Neuronal stem cell (in vitro differentiated cells): ENCODE results near the gene CNOT11.

Experiments
- DNase-seq: peaks from one replicate; pipeline ENCODE4 v3.0.0-alpha.2; 2013; ENCODE audit warnings: low spot score
- H2AFZ ChIP-seq: one replicate; pipeline ENCODE4 v1.6.1; 2013; ENCODE audit warnings: mild to moderate bottlenecking, low read length, inconsistent platforms
- H2AK5ac ChIP-seq: 2 replicates; pipeline ENCODE4 v1.6.1; 2013; ENCODE audit warnings: low read depth, mild to moderate bottlenecking, inconsistent platforms, low read length, moderate library complexity, mixed read lengths
- H2BK120ac ChIP-seq: 2 replicates; pipeline ENCODE4 v1.6.1; 2013; ENCODE audit warnings: low read depth, mild to moderate bottlenecking, inconsistent platforms, low read length, moderate library complexity, mixed read lengths
- H2BK12ac ChIP-seq: one replicate; pipeline ENCODE4 v1.6.1; 2013; ENCODE audit warnings: low read length, inconsistent platforms
- H2BK15ac ChIP-seq: 2 replicates; pipeline ENCODE4 v1.6.1; 2013; ENCODE audit warnings: mild to moderate bottlenecking, low read length, inconsistent platforms, mixed read lengths
- H2BK5ac ChIP-seq: one replicate; pipeline ENCODE4 v1.6.1; 2013; ENCODE audit warnings: inconsistent platforms, mild to moderate bottlenecking, low read length, moderate library complexity
- H3K14ac ChIP-seq: one replicate; pipeline ENCODE4 v1.6.1; 2013; ENCODE audit warnings: low read length, inconsistent platforms
- H3K18ac ChIP-seq: 2 replicates; pipeline ENCODE4 v1.6.1; 2013; ENCODE audit warnings: low read length, inconsistent platforms
- H3K23ac ChIP-seq: 2 replicates; pipeline ENCODE4 v1.6.1; 2013; ENCODE audit warnings: low read depth, mild to moderate bottlenecking, mixed read lengths, low read length, inconsistent platforms; ENCODE audit not compliant: poor library complexity
- H3K27ac ChIP-seq: replicated peaks from 3 replicates; pipeline ENCODE4 v1.5.1; 2013; ENCODE audit warnings: low read length, inconsistent platforms
- H3K27me3 ChIP-seq, 3 experiments: 2 replicates each; pipeline ENCODE4 v1.6.1; 2013; ENCODE audit warnings: low read length in 3 of 3, mild to moderate bottlenecking in 2 of 3, inconsistent platforms in 1 of 3, low read depth in 1 of 3, mixed read lengths in 1 of 3, moderate library complexity in 1 of 3; ENCODE audit not compliant: control insufficient read depth in 3 of 3, insufficient read depth in 3 of 3
- H3K36me3 ChIP-seq, 2 donors: replicated peaks in 1 of 2; 2 replicates each; pipeline ENCODE4 v1.6.1; 2013; ENCODE audit warnings: low read length in 2 of 2; ENCODE audit not compliant: control insufficient read depth in 2 of 2, insufficient read depth in 2 of 2
- H3K4ac ChIP-seq: 2 replicates; pipeline ENCODE4 v1.6.1; 2013; ENCODE audit warnings: inconsistent platforms, mild to moderate bottlenecking, low read length, moderate library complexity
- H3K4me1 ChIP-seq, 2 donors: 1 replicate in 1 of 2; 2 replicates in 1 of 2; pipeline ENCODE4 v1.6.1; 2013; ENCODE audit warnings: low read length in 2 of 2, low read depth in 1 of 2; ENCODE audit not compliant: control insufficient read depth in 2 of 2, insufficient read depth in 1 of 2
- H3K4me2 ChIP-seq: one replicate; pipeline ENCODE4 v1.6.1; 2013; ENCODE audit warnings: mild to moderate bottlenecking, low read length, inconsistent platforms; ENCODE audit not compliant: insufficient read depth, poor library complexity, severe bottlenecking
- H3K4me3 ChIP-seq, 2 donors: 2 replicates each; pipeline ENCODE4 v1.5.1; 2013; ENCODE audit warnings: low read length in 2 of 2, mild to moderate bottlenecking in 2 of 2, inconsistent platforms in 1 of 2, moderate library complexity in 1 of 2
- H3K79me1 ChIP-seq: one replicate; pipeline ENCODE4 v1.6.1; 2013; ENCODE audit warnings: low read depth, mild to moderate bottlenecking, inconsistent platforms, low read length, moderate library complexity
- H3K9ac ChIP-seq: one replicate; pipeline ENCODE4 v1.6.1; 2013; ENCODE audit warnings: mild to moderate bottlenecking, low read depth, low read length, inconsistent platforms; ENCODE audit not compliant: poor library complexity
- H3K9me3 ChIP-seq, 2 donors: replicated peaks in 1 of 2; 2 replicates each; pipeline versions ENCODE3 to v1.6.1; 2013; ENCODE audit warnings: low read length in 2 of 2, mild to moderate bottlenecking in 2 of 2, inconsistent platforms in 1 of 2, low read depth in 1 of 2, mixed read lengths in 1 of 2, moderate library complexity in 1 of 2; ENCODE audit not compliant: control insufficient read depth in 2 of 2, insufficient read depth in 1 of 2
- H4K8ac ChIP-seq: one replicate; pipeline ENCODE4 v1.6.1; 2013; ENCODE audit warnings: low read depth, mild to moderate bottlenecking, inconsistent platforms, low read length, moderate library complexity
- H4K91ac ChIP-seq: one replicate; pipeline ENCODE4 v1.6.1; 2013; ENCODE audit warnings: low read length, low read depth, mild to moderate bottlenecking, inconsistent platforms; ENCODE audit not compliant: poor library complexity
- WGBS, 2 donors: extraction: QIAGEN DNeasy Blood & Tissue Kit; methylation state at CpG; one replicate each; pipeline ENCODE4 v1.1.7; 2013; ENCODE audit warnings: missing lambda C conversion rate in 2 of 2, mixed read lengths in 1 of 2; ENCODE audit not compliant: insufficient read length in 2 of 2, insufficient replicate concordance in 1 of 2; ENCODE audit errors: extremely low coverage in 2 of 2; 5-methylcytosine and 5-hydroxymethylcytosine counted together

Gene CNOT11

GRCh38 chr2:101297383-101297782 is 44.7 kb downstream of the CNOT11 start:
- Histone ChIP-seq H2BK120ac (no peak overlapping the region), H3K4ac (no peak overlapping the region), H4K8ac (no peak overlapping the region), H3K14ac (no peak overlapping the region), H3K4me1 (no peaks in the 10 kb centered on the region), H2AK5ac (no peak overlapping the region), H3K9ac (no peak overlapping the region), H3K4me3 (no peak overlapping the region), H2BK5ac (no peak overlapping the region), H3K18ac (no peak overlapping the region), H3K36me3 (peaks cover 2 to 25% of the 10 kb centered on the region in 2 donors), H2BK15ac (no peak overlapping the region), H4K91ac (no peak overlapping the region), H3K27me3 (no peaks in the 10 kb centered on the region), H2AFZ (no peak overlapping the region), H3K9me3 (no peaks in the 10 kb centered on the region), H3K4me2 (no peak overlapping the region), H3K23ac (no peak overlapping the region), H3K79me1 (no peaks in the 10 kb centered on the region), H2BK12ac (no peak overlapping the region), H3K27ac (no peak overlapping the region)
- no CpG with 5 or more reads among the region's 2 CpGs for WGBS, 2 donors
- no peak for DNase-seq

- peaks cover 0 to 10% of the 10 kb centered on the region in 2 donors for H3K36me3 ChIP-seq
- no peak overlapping the region for H2BK120ac ChIP-seq
- H4K8ac ChIP-seq: no peak overlapping the region
- no peaks in the 10 kb centered on the region for H3K27me3 ChIP-seq
- H3K9me3 ChIP-seq: no peaks in the 10 kb centered on the region
- WGBS, 2 donors: no CpG with 5 or more reads among the region's 6 CpGs
- H3K9ac ChIP-seq: no peak overlapping the region
- H3K4me2 ChIP-seq: no peak overlapping the region
- no peak overlapping the region for H2BK15ac ChIP-seq
- no peaks in the 10 kb centered on the region for H3K4me1 ChIP-seq
- H3K4me3 ChIP-seq: no peak overlapping the region
- no peak overlapping the region for H2AFZ ChIP-seq
- no peak overlapping the region for H3K18ac ChIP-seq
- H3K4ac ChIP-seq: no peak overlapping the region
- no peak overlapping the region for H2BK5ac ChIP-seq
- no peak for DNase-seq
- H3K14ac ChIP-seq: no peak overlapping the region
- no peaks in the 10 kb centered on the region for H3K79me1 ChIP-seq
- H3K27ac ChIP-seq: no peak overlapping the region
- no peak overlapping the region for H3K23ac ChIP-seq
- no peak overlapping the region for H2AK5ac ChIP-seq
- no peak overlapping the region for H4K91ac ChIP-seq
- H2BK12ac ChIP-seq: no peak overlapping the region
Measured at GRCh38 chr2:101299604-101300003, 46.9 kb downstream of the CNOT11 start.

DNA sequence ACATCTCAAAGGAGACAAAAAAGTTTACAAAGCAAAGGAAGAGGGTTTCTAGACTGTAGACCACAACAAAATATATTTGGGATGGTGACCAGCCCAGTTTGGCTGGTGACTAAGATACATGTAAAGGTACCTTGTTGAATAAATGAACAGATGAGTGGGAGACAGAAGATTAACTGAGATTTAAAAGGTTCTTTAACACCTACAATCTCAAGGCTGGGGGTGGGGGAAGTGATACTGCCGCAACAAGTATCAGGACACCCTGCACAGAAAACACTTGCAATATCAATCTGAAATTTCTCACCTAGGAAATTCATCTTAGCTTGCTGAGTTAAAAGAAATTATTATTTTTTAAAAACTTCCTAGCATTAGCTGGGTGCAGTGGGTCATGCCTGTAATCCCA is 47.5 kb downstream of the CNOT11 start:
- WGBS, 2 donors: no CpG with 5 or more reads among the region's 1 CpG

GRCh38 chr2:101300836-101301235 is 48.1 kb downstream of the CNOT11 start:
- Histone ChIP-seq H3K18ac (no peak overlapping the region), H2BK15ac (no peak overlapping the region), H3K4me1 (peaks cover 0 to 2% of the 10 kb centered on the region in 2 donors), H2BK120ac (no peak overlapping the region), H3K23ac (no peak overlapping the region), H3K4ac (no peak overlapping the region), H3K36me3 (peaks cover 0 to 13% of the 10 kb centered on the region in 2 donors), H3K27ac (no peak overlapping the region), H2BK12ac (no peak overlapping the region), H3K4me2 (no peak overlapping the region), H2AK5ac (no peak overlapping the region), H3K9me3 (no peaks in the 10 kb centered on the region), H4K91ac (no peak overlapping the region), H2AFZ (no peak overlapping the region), H3K14ac (no peak overlapping the region), H3K27me3 (no peaks in the 10 kb centered on the region), H4K8ac (no peak overlapping the region), H2BK5ac (no peak overlapping the region), H3K9ac (no peak overlapping the region), H3K79me1 (no peaks in the 10 kb centered on the region), H3K4me3 (no peak overlapping the region)
- DNase-seq: no peak
- no CpG with 5 or more reads among the region's 7 CpGs for WGBS, 2 donors

More for the DNA sequence above, 47.5 kb downstream of the CNOT11 start:
- no peaks in the 10 kb centered on the region for H3K27me3 ChIP-seq
- no peak overlapping the region for H3K18ac ChIP-seq
- no peak overlapping the region for H3K4me3 ChIP-seq
- H3K79me1 ChIP-seq: no peaks in the 10 kb centered on the region
- no peak for DNase-seq
- H3K4me1 ChIP-seq: no peaks in the 10 kb centered on the region
- peaks cover 0 to 8% of the 10 kb centered on the region in 2 donors for H3K36me3 ChIP-seq
- H3K4me2 ChIP-seq: no peak overlapping the region
- no peak overlapping the region for H2BK15ac ChIP-seq
- no peaks in the 10 kb centered on the region for H3K9me3 ChIP-seq
- H2AFZ ChIP-seq: no peak overlapping the region
- H3K4ac ChIP-seq: no peak overlapping the region
- no peak overlapping the region for H3K27ac ChIP-seq
- H3K23ac ChIP-seq: no peak overlapping the region
- H2BK12ac ChIP-seq: no peak overlapping the region
- no peak overlapping the region for H4K91ac ChIP-seq
- no peak overlapping the region for H2BK120ac ChIP-seq
- no peak overlapping the region for H3K14ac ChIP-seq
- H3K9ac ChIP-seq: no peak overlapping the region
- no peak overlapping the region for H4K8ac ChIP-seq
- no peak overlapping the region for H2BK5ac ChIP-seq
- no peak overlapping the region for H2AK5ac ChIP-seq
